Activated effector memory CD4-positive, alpha-beta T cell treated with anti-CD3 and anti-CD28 coated beads, Interleukin-2, amount 50 U/mL, for 16 hours (primary cell): ENCODE measurements around the gene REC114.

ENCODE experiments used
- DNase-seq: peaks from one replicate; pipeline ENCODE4 v3.0.0-alpha.2; 2020

REC114 gene

GRCh38 chr15:73608475-73608874 is 165.5 kb downstream of the REC114 start:
- DNase-seq, result no peak

GRCh38 chr15:73608941-73609340 is 166.0 kb downstream of the REC114 start:
- DNase-seq, result no peak
